HEK293T (cell line): Measurements from ENCODE around the gene HAUS1.
"Not testable (repeated sequence)": the region's sequence is repeated elsewhere in the genome, so short reads cannot be mapped to it uniquely, and the experiment has no call there.

ENCODE experiments used
- CTCF ChIA-PET: fragments of 350-600 bp; formaldehyde crosslinking; extraction: SDS; loops from one replicate; lab custom pipeline; 2021; ENCODE audit warnings: antibody characterized with exemption, inconsistent platforms; lab: Yijun Ruan, JAX
- POLR2A ChIA-PET: fragments of 350-600 bp; formaldehyde crosslinking; extraction: SDS; loops from one replicate; lab custom pipeline; 2020; ENCODE audit warnings: antibody characterized with exemption, inconsistent platforms; lab: Yijun Ruan, JAX
- DNase-seq: peaks from one replicate; pipeline ENCODE4 v3.0.0; 2012; ENCODE audit warnings: mixed read lengths; ENCODE audit errors: extremely low spot score
- ARNT ChIP-seq: fragments of 450-650 bp; IDR thresholded peaks from 2 replicates; pipeline ENCODE4 v1.6.1; 2017; ENCODE audit warnings: mild to moderate bottlenecking
- BHLHE40 ChIP-seq: fragments of 450-650 bp; IDR thresholded peaks from 2 replicates; pipeline ENCODE4 v1.6.1; 2016; ENCODE audit warnings: mild to moderate bottlenecking, moderate library complexity, borderline replicate concordance
- CTBP1 ChIP-seq: fragments of 450-650 bp; IDR thresholded peaks from 2 replicates; pipeline ENCODE4 v1.6.1; 2016; ENCODE audit warnings: borderline replicate concordance
- ELF4 ChIP-seq: fragments of 450-650 bp; IDR thresholded peaks from 2 replicates; pipeline ENCODE4 v1.6.1; 2017; ENCODE audit warnings: antibody characterized with exemption
- FOXA1 ChIP-seq: fragments of 450-650 bp; IDR thresholded peaks from 2 replicates; pipeline ENCODE4 v1.6.1; 2016; ENCODE audit warnings: mild to moderate bottlenecking
- FOXK2 ChIP-seq: fragments of 450-650 bp; IDR thresholded peaks from 2 replicates; pipeline ENCODE4 v1.6.1; 2016; ENCODE audit warnings: mild to moderate bottlenecking
- FOXM1 ChIP-seq: fragments of 450-650 bp; IDR thresholded peaks from 2 replicates; pipeline ENCODE4 v1.6.1; 2017; ENCODE audit warnings: mild to moderate bottlenecking, borderline replicate concordance
- HDGF ChIP-seq: fragments of 450-650 bp; IDR thresholded peaks from 2 replicates; pipeline ENCODE4 v1.6.1; 2017; ENCODE audit warnings: antibody characterized with exemption, borderline replicate concordance
- L3MBTL2 ChIP-seq: fragments of 450-650 bp; conservative IDR thresholded peaks from 2 replicates; pipeline ENCODE4 v1.6.1; 2016; ENCODE audit warnings: mild to moderate bottlenecking
- LEF1 ChIP-seq: fragments of 450-650 bp; IDR thresholded peaks from 2 replicates; pipeline ENCODE4 v1.6.1; 2017; ENCODE audit warnings: mild to moderate bottlenecking, borderline replicate concordance
- NFRKB ChIP-seq: fragments of 450-650 bp; IDR thresholded peaks from 2 replicates; pipeline ENCODE4 v1.6.1; 2016; ENCODE audit warnings: mild to moderate bottlenecking, moderate library complexity
- PKNOX1 ChIP-seq: fragments of 450-650 bp; IDR thresholded peaks from 2 replicates; pipeline ENCODE4 v1.6.1; 2016
- SP1 ChIP-seq: fragments of 450-650 bp; IDR thresholded peaks from 2 replicates; pipeline ENCODE4 v1.6.1; 2017
- SUZ12 ChIP-seq: fragments of 450-650 bp; IDR thresholded peaks from 2 replicates; pipeline ENCODE4 v1.6.1; 2016; ENCODE audit warnings: mild to moderate bottlenecking
- TARDBP ChIP-seq: fragments of 450-650 bp; IDR thresholded peaks from 2 replicates; pipeline ENCODE4 v1.6.1; 2016
- ZNF384 ChIP-seq: fragments of 450-650 bp; IDR thresholded peaks from 2 replicates; pipeline ENCODE4 v1.6.1; 2016

HAUS1 gene

GRCh38 chr18:46080156-46080555 lies 24.0 kb upstream of the HAUS1 start:
- ChIA-PET CTCF (no interaction called here), POLR2A (no interaction called here)
- TF ChIP-seq LEF1 (no peak), BHLHE40 (no peak), SP1 (no peak), NFRKB (no peak), L3MBTL2 (no peak), ELF4 (no peak), CTBP1 (no peak), HDGF (no peak), FOXM1 (no peak)
- DNase-seq, result no peak

GRCh38 chr18:46084431-46084830 lies 19.8 kb upstream of the HAUS1 start:
- POLR2A ChIA-PET, result no interaction called here
- CTCF ChIA-PET, result no interaction called here
- DNase-seq, result no peak
- TF ChIP-seq PKNOX1 (no peak), ZNF384 (no peak), ELF4 (no peak), FOXM1 (no peak), NFRKB (no peak), TARDBP (no peak), SP1 (no peak), LEF1 (no peak), FOXK2 (no peak), CTBP1 (no peak), L3MBTL2 (no peak), HDGF (no peak), FOXA1 (no peak)

GRCh38 chr18:46088501-46088900 lies 15.7 kb upstream of the HAUS1 start:
- CTCF ChIA-PET, DNase-seq: not testable (repeated sequence)
- POLR2A ChIA-PET, result interaction anchor here (1.1 kb wide), 1 partner anchor 10 kb away, joined by 3 read pairs; the partner anchor contains the start of gene ATP5F1A

GRCh38 chr18:46095532-46095931 lies 8.7 kb upstream of the HAUS1 start:
- TF ChIP-seq ZNF384, result no peak
- no peak for TF ChIP-seq FOXA1
- no peak for TF ChIP-seq HDGF
- TF ChIP-seq SP1, result no peak
- no peak for TF ChIP-seq L3MBTL2
- TF ChIP-seq LEF1, result no peak
- TF ChIP-seq ELF4, result no peak
- TF ChIP-seq PKNOX1, result no peak
- TF ChIP-seq FOXM1, result no peak
- TF ChIP-seq NFRKB, result no peak
- no peak for TF ChIP-seq TARDBP
- TF ChIP-seq ARNT, result no peak
- no peak for TF ChIP-seq BHLHE40
- TF ChIP-seq CTBP1, result no peak
- TF ChIP-seq SUZ12, result no peak
- no peak for TF ChIP-seq FOXK2
- ChIA-PET POLR2A (no interaction called here), CTCF (no interaction called here)
- DNase-seq, result no peak

- no peak for DNase-seq
- TF ChIP-seq FOXA1 (no peak), TARDBP (no peak), ELF4 (no peak), HDGF (no peak), CTBP1 (no peak), NFRKB (no peak), FOXM1 (no peak), LEF1 (no peak), SUZ12 (no peak), BHLHE40 (no peak), PKNOX1 (no peak), ZNF384 (no peak), FOXK2 (no peak), SP1 (no peak), ARNT (no peak)
- CTCF ChIA-PET, result interaction anchor here (0.7 kb wide), 1 partner anchor 478 kb away, joined by 3 read pairs; no protein-coding TSS in a partner anchor
These were observed 7.4 kb upstream of the HAUS1 start for GRCh38 chr18:46096651-46097300.

GRCh38 chr18:46097431-46097800 lies 6.8 kb upstream of the HAUS1 start:
- POLR2A ChIA-PET, result interaction anchor here (0.8 to 2.1 kb wide), 4 partner anchors 13 to 24 kb away, joined by 3 to 7 read pairs (median 4); no protein-coding TSS in a partner anchor
- no peak for DNase-seq
- CTCF ChIA-PET, result no interaction called here
- TF ChIP-seq NFRKB, result no peak
- no peak for TF ChIP-seq PKNOX1
- no peak for TF ChIP-seq ELF4
- TF ChIP-seq LEF1, result no peak

More at GRCh38 chr18:46096651-46097300, 7.4 kb upstream of the HAUS1 start:
- POLR2A ChIA-PET, result interaction anchor here (0.8 kb wide), 1 partner anchor 23 kb away, joined by 3 read pairs; no protein-coding TSS in a partner anchor
